ENCODE data around the gene LCN6. TPM values are rescaled to one million over a fixed set of nuclear protein-coding genes. Genes with fewer than 3 reads are reported as not detected.

LCN6 gene
- total and polyA plus RNA-seq, 9 of the 15 experiments (the other 6 are each of a cell fraction or from before 2014, with no cell fraction given) = 0.10 to 0.45 (median 0.37) TPM; not detected in 5

DNA sequence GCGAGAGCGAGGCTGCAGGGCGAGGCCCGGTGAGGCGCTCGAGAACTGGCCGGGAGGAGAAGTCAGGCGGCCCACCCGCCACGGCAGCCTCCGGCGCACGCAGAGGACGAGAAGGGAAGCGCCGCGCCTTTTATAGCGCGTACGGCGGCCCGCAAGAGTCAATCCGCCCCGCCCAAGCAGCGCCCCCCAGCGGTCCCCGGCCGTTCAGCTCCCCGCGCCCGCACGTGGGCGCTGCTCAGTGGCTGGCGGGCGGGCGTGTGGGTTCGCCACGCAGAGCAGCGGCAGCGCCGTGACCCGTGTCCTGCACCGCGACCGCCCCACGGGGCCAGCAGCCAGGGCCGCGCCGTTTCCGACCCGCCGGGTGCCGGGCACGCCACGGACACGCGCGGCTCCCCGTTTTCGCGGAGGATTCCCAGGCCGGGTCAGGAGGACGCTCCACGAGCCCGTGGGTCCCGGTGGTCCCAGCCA, 20.2 kb downstream of the LCN6 start (continued):
- TF ChIP-seq, protein P1, sequence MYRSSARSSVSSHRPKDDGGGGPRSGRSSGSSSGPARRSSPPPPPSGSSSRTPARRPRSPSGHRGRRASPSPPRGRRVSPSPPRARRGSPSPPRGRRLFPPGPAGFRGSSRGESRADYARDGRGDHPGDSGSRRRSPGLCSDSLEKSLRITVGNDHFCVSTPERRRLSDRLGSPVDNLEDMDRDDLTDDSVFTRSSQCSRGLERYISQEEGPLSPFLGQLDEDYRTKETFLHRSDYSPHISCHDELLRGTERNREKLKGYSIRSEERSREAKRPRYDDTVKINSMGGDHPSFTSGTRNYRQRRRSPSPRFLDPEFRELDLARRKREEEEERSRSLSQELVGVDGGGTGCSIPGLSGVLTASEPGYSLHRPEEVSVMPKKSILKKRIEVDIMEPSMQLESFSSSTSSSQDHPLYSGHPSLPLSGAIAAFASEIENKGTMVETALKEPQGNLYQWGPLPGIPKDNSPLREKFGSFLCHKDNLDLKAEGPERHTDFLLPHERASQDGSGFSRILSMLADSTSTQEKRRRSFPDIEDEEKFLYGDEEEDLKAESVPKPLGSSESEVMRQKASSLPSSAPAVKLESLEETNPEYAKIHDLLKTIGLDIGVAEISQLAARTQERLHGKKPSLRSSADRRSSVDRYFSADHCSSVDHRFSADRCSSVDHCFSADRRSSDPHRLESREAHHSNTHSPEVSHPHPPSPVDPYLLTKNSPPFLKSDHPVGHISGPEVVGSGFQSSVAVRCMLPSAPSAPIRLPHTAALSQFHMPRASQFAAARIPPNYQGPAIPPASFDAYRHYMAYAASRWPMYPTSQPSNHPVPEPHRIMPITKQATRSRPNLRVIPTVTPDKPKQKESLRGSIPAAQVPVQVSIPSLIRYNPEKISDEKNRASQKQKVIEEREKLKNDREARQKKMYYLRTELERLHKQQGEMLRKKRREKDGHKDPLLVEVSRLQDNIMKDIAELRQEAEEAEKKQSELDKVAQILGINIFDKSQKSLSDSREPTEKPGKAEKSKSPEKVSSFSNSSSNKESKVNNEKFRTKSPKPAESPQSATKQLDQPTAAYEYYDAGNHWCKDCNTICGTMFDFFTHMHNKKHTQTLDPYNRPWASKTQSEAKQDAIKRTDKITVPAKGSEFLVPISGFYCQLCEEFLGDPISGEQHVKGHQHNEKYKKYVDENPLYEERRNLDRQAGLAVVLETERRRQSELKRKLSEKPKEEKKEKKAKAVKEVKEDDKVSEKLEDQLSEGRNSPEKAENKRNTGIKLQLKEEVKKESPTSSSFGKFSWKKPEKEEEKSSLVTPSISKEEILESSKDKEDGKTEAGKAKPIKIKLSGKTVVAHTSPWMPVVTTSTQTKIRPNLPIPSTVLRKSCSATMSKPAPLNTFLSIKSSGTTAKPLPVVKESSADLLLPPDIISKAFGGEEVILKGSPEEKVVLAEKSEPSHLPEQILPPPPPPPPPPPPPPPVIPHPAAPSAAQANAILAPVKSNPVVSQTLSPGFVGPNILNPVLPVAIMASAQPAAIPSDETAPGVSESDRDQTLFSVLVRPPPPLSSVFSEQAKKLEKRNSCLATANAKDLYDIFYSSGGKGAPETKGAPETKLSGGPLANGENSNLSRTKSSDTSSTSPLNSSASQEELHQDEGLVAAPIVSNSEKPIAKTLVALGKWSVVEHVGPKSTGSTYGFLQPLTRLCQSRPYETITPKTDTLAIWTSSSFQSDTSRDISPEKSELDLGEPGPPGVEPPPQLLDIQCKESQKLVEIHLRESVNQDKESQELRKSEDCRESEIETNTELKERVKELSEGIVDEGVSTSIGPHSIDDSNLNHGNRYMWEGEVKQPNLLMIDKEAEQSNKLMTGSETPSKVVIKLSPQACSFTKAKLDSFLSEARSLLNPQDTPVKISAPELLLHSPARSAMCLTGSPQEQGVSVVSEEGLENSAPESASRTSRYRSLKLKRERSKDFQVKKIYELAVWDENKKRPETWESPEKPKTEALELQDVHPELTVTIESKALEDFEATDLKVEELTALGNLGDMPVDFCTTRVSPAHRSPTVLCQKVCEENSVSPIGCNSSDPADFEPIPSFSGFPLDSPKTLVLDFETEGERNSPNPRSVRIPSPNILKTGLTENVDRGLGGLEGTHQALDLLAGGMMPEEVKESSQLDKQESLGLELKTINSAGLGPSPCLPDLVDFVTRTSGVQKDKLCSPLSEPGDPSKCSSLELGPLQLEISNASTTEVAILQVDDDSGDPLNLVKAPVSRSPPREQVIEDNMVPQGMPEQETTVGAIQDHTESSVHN (IDR thresholded peaks at IDR 0.05; ENCODE audit: borderline replicate concordance in 1 of 2, low read depth in 1 of 2) = no peak
- no peak for TF ChIP-seq NFRKB (IDR thresholded peaks at IDR 0.05; ENCODE audit: low read depth)
- TF ChIP-seq ZNF140 (CRISPR knock-in tag; IDR thresholded peaks at IDR 0.05) = no peak
- TF ChIP-seq, protein P2, sequence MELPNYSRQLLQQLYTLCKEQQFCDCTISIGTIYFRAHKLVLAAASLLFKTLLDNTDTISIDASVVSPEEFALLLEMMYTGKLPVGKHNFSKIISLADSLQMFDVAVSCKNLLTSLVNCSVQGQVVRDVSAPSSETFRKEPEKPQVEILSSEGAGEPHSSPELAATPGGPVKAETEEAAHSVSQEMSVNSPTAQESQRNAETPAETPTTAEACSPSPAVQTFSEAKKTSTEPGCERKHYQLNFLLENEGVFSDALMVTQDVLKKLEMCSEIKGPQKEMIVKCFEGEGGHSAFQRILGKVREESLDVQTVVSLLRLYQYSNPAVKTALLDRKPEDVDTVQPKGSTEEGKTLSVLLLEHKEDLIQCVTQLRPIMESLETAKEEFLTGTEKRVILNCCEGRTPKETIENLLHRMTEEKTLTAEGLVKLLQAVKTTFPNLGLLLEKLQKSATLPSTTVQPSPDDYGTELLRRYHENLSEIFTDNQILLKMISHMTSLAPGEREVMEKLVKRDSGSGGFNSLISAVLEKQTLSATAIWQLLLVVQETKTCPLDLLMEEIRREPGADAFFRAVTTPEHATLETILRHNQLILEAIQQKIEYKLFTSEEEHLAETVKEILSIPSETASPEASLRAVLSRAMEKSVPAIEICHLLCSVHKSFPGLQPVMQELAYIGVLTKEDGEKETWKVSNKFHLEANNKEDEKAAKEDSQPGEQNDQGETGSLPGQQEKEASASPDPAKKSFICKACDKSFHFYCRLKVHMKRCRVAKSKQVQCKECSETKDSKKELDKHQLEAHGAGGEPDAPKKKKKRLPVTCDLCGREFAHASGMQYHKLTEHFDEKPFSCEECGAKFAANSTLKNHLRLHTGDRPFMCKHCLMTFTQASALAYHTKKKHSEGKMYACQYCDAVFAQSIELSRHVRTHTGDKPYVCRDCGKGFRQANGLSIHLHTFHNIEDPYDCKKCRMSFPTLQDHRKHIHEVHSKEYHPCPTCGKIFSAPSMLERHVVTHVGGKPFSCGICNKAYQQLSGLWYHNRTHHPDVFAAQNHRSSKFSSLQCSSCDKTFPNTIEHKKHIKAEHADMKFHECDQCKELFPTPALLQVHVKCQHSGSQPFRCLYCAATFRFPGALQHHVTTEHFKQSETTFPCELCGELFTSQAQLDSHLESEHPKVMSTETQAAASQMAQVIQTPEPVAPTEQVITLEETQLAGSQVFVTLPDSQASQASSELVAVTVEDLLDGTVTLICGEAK (IDR thresholded peaks at IDR 0.05) = no peak
- TF ChIP-seq, protein P2 (CRISPR knock-in tag; IDR thresholded peaks at IDR 0.05) = peak; percentile 5; the same call in 1 of the 2 replicates
- TF ChIP-seq, protein P3, sequence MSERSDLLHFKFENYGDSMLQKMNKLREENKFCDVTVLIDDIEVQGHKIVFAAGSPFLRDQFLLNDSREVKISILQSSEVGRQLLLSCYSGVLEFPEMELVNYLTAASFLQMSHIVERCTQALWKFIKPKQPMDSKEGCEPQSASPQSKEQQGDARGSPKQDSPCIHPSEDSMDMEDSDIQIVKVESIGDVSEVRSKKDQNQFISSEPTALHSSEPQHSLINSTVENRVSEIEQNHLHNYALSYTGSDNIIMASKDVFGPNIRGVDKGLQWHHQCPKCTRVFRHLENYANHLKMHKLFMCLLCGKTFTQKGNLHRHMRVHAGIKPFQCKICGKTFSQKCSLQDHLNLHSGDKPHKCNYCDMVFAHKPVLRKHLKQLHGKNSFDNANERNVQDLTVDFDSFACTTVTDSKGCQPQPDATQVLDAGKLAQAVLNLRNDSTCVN (CRISPR knock-in tag; IDR thresholded peaks at IDR 0.05) = no peak
- no peak for TF ChIP-seq BRCA1 (IDR thresholded peaks at IDR 0.05)
- 0 out of 2 replicates have a peak, but pooled peaks have one; percentile 73 for TF ChIP-seq BRCA1 (CRISPR knock-in tag; IDR thresholded peaks at IDR 0.05)
- TF ChIP-seq WHSC1 (IDR thresholded peaks at IDR 0.05; ENCODE audit: low read length) = no peak
- TF ChIP-seq SPI1 (IDR thresholded peaks at IDR 0.05; ENCODE audit: borderline replicate concordance, low read depth, low read length) = peak; percentile 36; the same call in 1 of the 2 replicates

All from K562 (cell line).